WTC11 (cell line): ENCODE measurements around the gene ARRDC3. TPM values are rescaled to one million over a fixed set of nuclear protein-coding genes. Genes with fewer than 3 reads are reported as not detected.
A peak's percentile ranks its signal among the peaks of the same experiment; 100 is the strongest.

Experiments
- ATAC-seq: fragments of 200-7000 bp; cut with Tn5 transposase; 2 replicates; pipeline ENCODE4 v1.10.0; 2021; ENCODE audit warnings: mild to moderate bottlenecking, moderate library complexity
- CTCF ChIA-PET: fragments of 300-600 bp; sonication (Branson Sonifier 250); formaldehyde crosslinking; loops from one replicate; lab custom pipeline; 2021; ENCODE audit warnings: antibody characterized with exemption; lab: Charles Lee
- POLR2A ChIA-PET: fragments of 350-600 bp; sonication (Branson Sonifier 250); formaldehyde crosslinking; loops from one replicate; lab custom pipeline; 2021; ENCODE audit warnings: antibody characterized with exemption; lab: Charles Lee
- DNase-seq: peaks from one replicate; pipeline ENCODE4 v3.0.0; 2021; ENCODE audit warnings: low spot score
- H3K27ac Mint-ChIP-seq: 2 replicates; pipeline ENCODE4 v1.8.0; 2021; ENCODE audit warnings: mixed read lengths
- H3K27me3 Mint-ChIP-seq: 2 replicates; pipeline ENCODE4 v1.8.0; 2021; ENCODE audit warnings: low read depth, mild to moderate bottlenecking, moderate library complexity, mixed read lengths
- H3K36me3 Mint-ChIP-seq: 2 replicates; pipeline ENCODE4 v1.8.0; 2021; ENCODE audit warnings: mixed read lengths
- H3K4me1 Mint-ChIP-seq: 2 replicates; pipeline ENCODE4 v1.8.0; 2022; ENCODE audit warnings: mixed read lengths
- H3K4me3 Mint-ChIP-seq: 2 replicates; pipeline ENCODE4 v1.8.0; 2021; ENCODE audit warnings: mild to moderate bottlenecking, moderate library complexity, mixed read lengths
- H3K9me3 Mint-ChIP-seq: 2 replicates; pipeline ENCODE4 v1.8.0; 2021; ENCODE audit warnings: mixed read lengths
- AFF4 ChIP-seq: sonication (generic); formaldehyde crosslinking; IDR thresholded peaks from 2 replicates; pipeline ENCODE4 v1.8.1; 2023; ENCODE audit warnings: mild to moderate bottlenecking, missing genetic modification reagents, borderline replicate concordance
- AR ChIP-seq: fragments of 250-450 bp; sonication (Bioruptor Pico); IDR thresholded peaks from 2 replicates; pipeline ENCODE4 v1.9.0; 2021; ENCODE audit warnings: mild to moderate bottlenecking
- ATF2 ChIP-seq: sonication (generic); formaldehyde crosslinking; IDR thresholded peaks from 2 replicates; pipeline ENCODE4 v1.8.1; 2022; ENCODE audit warnings: low read depth, missing genetic modification reagents, borderline replicate concordance
- CBFB ChIP-seq: sonication (generic); formaldehyde crosslinking; IDR thresholded peaks from 2 replicates; pipeline ENCODE4 v1.8.1; 2022; ENCODE audit warnings: mild to moderate bottlenecking, low read depth, missing genetic modification reagents
- CREM ChIP-seq: sonication (generic); formaldehyde crosslinking; IDR thresholded peaks from 2 replicates; pipeline ENCODE4 v1.8.1; 2022; ENCODE audit warnings: mild to moderate bottlenecking, missing genetic modification reagents, moderate library complexity
- ELF4 ChIP-seq: sonication (generic); formaldehyde crosslinking; IDR thresholded peaks from 2 replicates; pipeline ENCODE4 v1.8.1; 2022; ENCODE audit warnings: low read depth, mild to moderate bottlenecking, moderate library complexity, missing genetic modification reagents
- ESRRA ChIP-seq: sonication (generic); formaldehyde crosslinking; IDR thresholded peaks from 2 replicates; pipeline ENCODE4 v1.8.1; 2022; ENCODE audit warnings: mild to moderate bottlenecking, missing genetic modification reagents, borderline replicate concordance
- ETV6 ChIP-seq: sonication (generic); formaldehyde crosslinking; IDR thresholded peaks from 2 replicates; pipeline ENCODE4 v1.8.1; 2022; ENCODE audit warnings: mild to moderate bottlenecking, missing genetic modification reagents
- FOXK1 ChIP-seq: sonication (generic); formaldehyde crosslinking; IDR thresholded peaks from 2 replicates; pipeline ENCODE4 v1.8.0; 2022; ENCODE audit warnings: mild to moderate bottlenecking, moderate library complexity, missing genetic modification reagents
- JAZF1 ChIP-seq: fragments of 250-450 bp; sonication (Bioruptor Pico); IDR thresholded peaks from 2 replicates; pipeline ENCODE4 v1.9.0; 2021; ENCODE audit warnings: moderate library complexity, mild to moderate bottlenecking, inconsistent platforms
- NFATC4 ChIP-seq: fragments of 250-450 bp; sonication (Bioruptor Pico); IDR thresholded peaks from 2 replicates; pipeline ENCODE4 v1.9.0; 2021; ENCODE audit warnings: mild to moderate bottlenecking
- NR1H2 ChIP-seq: sonication (generic); formaldehyde crosslinking; IDR thresholded peaks from 2 replicates; pipeline ENCODE4 v1.9.0; 2021; ENCODE audit warnings: mild to moderate bottlenecking, moderate library complexity, missing genetic modification reagents
- NR2C2 ChIP-seq: sonication (generic); formaldehyde crosslinking; IDR thresholded peaks from 2 replicates; pipeline ENCODE4 v1.8.0; 2022; ENCODE audit warnings: mild to moderate bottlenecking, missing genetic modification reagents
- RORB ChIP-seq: fragments of 250-450 bp; sonication (Bioruptor Pico); IDR thresholded peaks from 2 replicates; pipeline ENCODE4 v1.9.0; 2021; ENCODE audit warnings: mild to moderate bottlenecking
- USF1 ChIP-seq: sonication (generic); formaldehyde crosslinking; IDR thresholded peaks from 2 replicates; pipeline ENCODE4 v1.8.0; 2022; ENCODE audit warnings: mild to moderate bottlenecking, missing genetic modification reagents
- USF2 ChIP-seq: sonication (generic); formaldehyde crosslinking; IDR thresholded peaks from 2 replicates; pipeline ENCODE4 v1.8.1; 2023; ENCODE audit warnings: mild to moderate bottlenecking, missing genetic modification reagents, moderate library complexity
- ZBTB21 ChIP-seq: sonication (generic); formaldehyde crosslinking; IDR thresholded peaks from 2 replicates; pipeline ENCODE4 v1.8.1; 2023; ENCODE audit warnings: mild to moderate bottlenecking, missing genetic modification reagents, borderline replicate concordance
- ZBTB43 ChIP-seq: sonication (generic); formaldehyde crosslinking; IDR thresholded peaks from 2 replicates; pipeline ENCODE4 v1.8.1; 2023; ENCODE audit warnings: mild to moderate bottlenecking, missing genetic modification reagents
- ZNF232 ChIP-seq: sonication (generic); formaldehyde crosslinking; IDR thresholded peaks from 2 replicates; pipeline ENCODE4 v1.8.0; 2022; ENCODE audit warnings: mild to moderate bottlenecking, missing genetic modification reagents
- ZNF532 ChIP-seq: fragments of 250-450 bp; sonication (Bioruptor Pico); IDR thresholded peaks from 2 replicates; pipeline ENCODE4 v1.9.0; 2021; ENCODE audit warnings: mild to moderate bottlenecking, borderline replicate concordance
- total RNA-seq: library from RNA; stranded (reverse); gene quantifications from 3 replicates; pipeline ENCODE4 v1.2.3, GENCODE V29; 2021

The ARRDC3 gene
- total RNA-seq, 1 experiment from 2014 or later, result 10.3 TPM

GRCh38 chr5:91357806-91358205, 25.3 kb downstream of the ARRDC3 start (continued):
- no peak for TF ChIP-seq ATF2 (CRISPR knock-in tag)
- no peak for TF ChIP-seq ELF4
- no peak for TF ChIP-seq JAZF1 (CRISPR knock-in tag)
- TF ChIP-seq ZNF532, result no peak
- no peak for TF ChIP-seq ZNF232 (CRISPR knock-in tag)
- TF ChIP-seq RORB (CRISPR knock-in tag), result no peak
- TF ChIP-seq FOXK1 (CRISPR knock-in tag), result no peak
- TF ChIP-seq ESRRA (CRISPR knock-in tag), result no peak
- no peak for TF ChIP-seq AFF4 (CRISPR knock-in tag)

GRCh38 chr5:91357012-91357634, 26.0 kb downstream of the ARRDC3 start:
- Mint-ChIP-seq H3K9me3 (no peaks in the 10 kb centered on the region), H3K27ac (0 out of 2 replicates have a peak overlapping the region, but pooled peaks have one; percentile 48), H3K36me3 (no peaks in the 10 kb centered on the region), H3K4me3 (no peak overlapping the region), H3K27me3 (no peaks in the 10 kb centered on the region), H3K4me1 (peaks cover 22% of the 10 kb centered on the region)
- peak; percentile 75 for ATAC-seq
- ChIA-PET POLR2A (interaction anchor here (1.2 kb wide), 1 partner anchor 24 kb away, joined by 3 read pairs; no protein-coding TSS in a partner anchor), CTCF (interaction anchor here (1.5 kb wide), 1 partner anchor 28 kb away, joined by 5 read pairs; no protein-coding TSS in a partner anchor)
- DNase-seq, result no peak
- TF ChIP-seq AR (CRISPR knock-in tag), result no peak
- TF ChIP-seq USF2 (CRISPR knock-in tag), result no peak
- no peak for TF ChIP-seq NR1H2 (CRISPR knock-in tag)
- TF ChIP-seq ETV6 (CRISPR knock-in tag), result no peak
- no peak for TF ChIP-seq ZBTB43 (CRISPR knock-in tag)
- no peak for TF ChIP-seq CREM
- no peak for TF ChIP-seq USF1
- no peak for TF ChIP-seq ZBTB21 (CRISPR knock-in tag)
- TF ChIP-seq CBFB (CRISPR knock-in tag), result no peak
- no peak for TF ChIP-seq NR2C2 (CRISPR knock-in tag)
- TF ChIP-seq NFATC4, result no peak
